MM.1S (cell line): ENCODE measurements around the gene PPP1R13B.

Source experiments
- DNase-seq: peaks from one replicate; pipeline ENCODE4 v3.0.0-alpha.2; 2015
- H2AFZ ChIP-seq: fragments of 300-600 bp; sonication (generic); 2 replicates; pipeline ENCODE4 v1.6.0; 2016; ENCODE audit warnings: antibody characterized with exemption, low read length
- H3F3A ChIP-seq: fragments of 300-600 bp; sonication (generic); 2 replicates; pipeline ENCODE4 v1.6.1; 2016; ENCODE audit warnings: mild to moderate bottlenecking, antibody characterized with exemption, low read length, moderate library complexity, mixed read lengths; ENCODE audit not compliant: insufficient read depth
- H3K27ac ChIP-seq: fragments of 300-600 bp; sonication (generic); 2 replicates; pipeline ENCODE4 v1.5.1; 2016; ENCODE audit warnings: mild to moderate bottlenecking, low read length
- H3K27me3 ChIP-seq: fragments of 300-600 bp; sonication (generic); replicated peaks from 2 replicates; pipeline ENCODE4 v1.6.0; 2016; ENCODE audit warnings: low read length; ENCODE audit not compliant: insufficient read depth
- H3K36me3 ChIP-seq: fragments of 300-600 bp; sonication (generic); replicated peaks from 2 replicates; pipeline ENCODE4 v1.6.1; 2016; ENCODE audit warnings: mild to moderate bottlenecking, low read length, mixed read lengths; ENCODE audit not compliant: insufficient read depth
- H3K4me1 ChIP-seq: fragments of 300-600 bp; sonication (generic); 2 replicates; pipeline ENCODE4 v1.6.1; 2016; ENCODE audit warnings: low read length, mixed read lengths
- H3K4me2 ChIP-seq: fragments of 300-600 bp; sonication (generic); 2 replicates; pipeline ENCODE4 v1.6.0; 2016; ENCODE audit warnings: low read depth, low read length
- H3K4me3 ChIP-seq: fragments of 300-600 bp; sonication (generic); 2 replicates; pipeline ENCODE4 v1.5.1; 2016; ENCODE audit warnings: low read length, mixed read lengths
- H3K79me2 ChIP-seq: fragments of 300-600 bp; sonication (generic); 2 replicates; pipeline ENCODE4 v1.6.1; 2016; ENCODE audit warnings: mixed run types, low read length, mixed read lengths
- H3K9ac ChIP-seq: fragments of 300-600 bp; sonication (generic); 2 replicates; pipeline ENCODE4 v1.6.1; 2016; ENCODE audit warnings: low read length, mixed read lengths
- H3K9me2 ChIP-seq: fragments of 300-600 bp; sonication (generic); replicated peaks from 2 replicates; pipeline ENCODE4 v1.6.1; 2016; ENCODE audit warnings: mild to moderate bottlenecking, low read length, mixed read lengths; ENCODE audit not compliant: insufficient read depth
- H3K9me3 ChIP-seq: fragments of 300-600 bp; sonication (generic); replicated peaks from 2 replicates; pipeline ENCODE4 v1.6.1; 2016; ENCODE audit warnings: mild to moderate bottlenecking, low read length, mixed read lengths; ENCODE audit not compliant: insufficient read depth
- H4K20me1 ChIP-seq: fragments of 300-600 bp; sonication (generic); 2 replicates; pipeline ENCODE4 v1.6.1; 2016; ENCODE audit warnings: mild to moderate bottlenecking, low read length, moderate library complexity, mixed read lengths; ENCODE audit not compliant: insufficient read depth
- CTCF ChIP-seq: fragments of 300-600 bp; sonication (generic); IDR thresholded peaks from 2 replicates; pipeline ENCODE4 v1.5.1; 2016; ENCODE audit warnings: antibody characterized with exemption, low read length, mixed read lengths
- EZH2 ChIP-seq: fragments of 300-600 bp; sonication (generic); optimal IDR thresholded peaks from 2 replicates; pipeline ENCODE3; 2017; ENCODE audit warnings: low read depth, mild to moderate bottlenecking, antibody characterized with exemption, low read length, mixed read lengths
- EZH2phosphoT487 ChIP-seq: fragments of 300-600 bp; sonication (generic); IDR thresholded peaks from 2 replicates; pipeline ENCODE4 v1.6.1; 2018; ENCODE audit warnings: antibody characterized with exemption, low read length

PPP1R13B gene

GRCh38 chr14:103887557-103888115, 40.3 kb upstream of the PPP1R13B start:
- Histone ChIP-seq H3K4me1 (no peaks in the 10 kb centered on the region), H3K9me2 (no peaks in the 10 kb centered on the region), H3K4me3 (no peak overlapping the region), H3K9ac (no peak overlapping the region), H3K36me3 (no peaks in the 10 kb centered on the region), H3K27ac (no peak overlapping the region), H4K20me1 (no peaks in the 10 kb centered on the region), H2AFZ (no peak overlapping the region), H3K4me2 (no peak overlapping the region), H3K9me3 (no peaks in the 10 kb centered on the region), H3F3A (no peaks in the 10 kb centered on the region), H3K79me2 (no peaks in the 10 kb centered on the region), H3K27me3 (peaks cover 4% of the 10 kb centered on the region; the same call in 1 of the 2 replicates)
- TF ChIP-seq EZH2phosphoT487 (no peak), CTCF (no peak), EZH2 (no peak)
- DNase-seq, result no peak

- Histone ChIP-seq H3K9me2 (no peaks in the 10 kb centered on the region), H3K4me3 (no peak overlapping the region), H4K20me1 (no peaks in the 10 kb centered on the region), H3K27ac (no peak overlapping the region), H3K27me3 (peaks cover 4% of the 10 kb centered on the region; the same call in 1 of the 2 replicates), H3K9ac (no peak overlapping the region), H3K36me3 (no peaks in the 10 kb centered on the region), H3K9me3 (no peaks in the 10 kb centered on the region), H3K79me2 (no peaks in the 10 kb centered on the region), H3F3A (no peaks in the 10 kb centered on the region), H2AFZ (no peak overlapping the region), H3K4me2 (no peak overlapping the region), H3K4me1 (no peaks in the 10 kb centered on the region)
- DNase-seq, result no peak
- no peak for TF ChIP-seq EZH2phosphoT487
- no peak for TF ChIP-seq CTCF
- no peak for TF ChIP-seq EZH2
Measured at GRCh38 chr14:103887170-103887501, 39.8 kb upstream of the PPP1R13B start.

- Histone ChIP-seq H2AFZ (no peak overlapping the region), H3K27ac (no peak overlapping the region), H3K79me2 (no peaks in the 10 kb centered on the region), H3F3A (no peaks in the 10 kb centered on the region), H3K9me2 (no peaks in the 10 kb centered on the region), H3K4me2 (no peak overlapping the region), H3K9me3 (no peaks in the 10 kb centered on the region), H3K4me3 (no peak overlapping the region), H3K9ac (no peak overlapping the region), H3K27me3 (peaks cover 4% of the 10 kb centered on the region; the same call in 1 of the 2 replicates), H4K20me1 (no peaks in the 10 kb centered on the region), H3K36me3 (no peaks in the 10 kb centered on the region), H3K4me1 (no peaks in the 10 kb centered on the region)
- no peak for DNase-seq
- TF ChIP-seq EZH2, result no peak
- no peak for TF ChIP-seq EZH2phosphoT487
- no peak for TF ChIP-seq CTCF
Measured at GRCh38 chr14:103886304-103887169, 39.2 kb upstream of the PPP1R13B start.
